Ovary (tissue), 9 donors: ENCODE data around the gene EEFSEC. TPM values are rescaled to one million over a fixed set of nuclear protein-coding genes. Genes with fewer than 3 reads are reported as not detected.

Experiments
- DNase-seq, 5 donors: peaks; one replicate each; pipeline ENCODE4 v3.0.0-alpha.2; 2019 to 2020
- H3K27ac ChIP-seq, 2 donors: fragments of 200-600 bp; one replicate each; pipeline versions ENCODE4 v1.5.1 to v1.8.0; 2019 to 2022
- H3K27me3 ChIP-seq: fragments of 200-600 bp; one replicate; pipeline ENCODE4 v1.8.0; 2022
- H3K36me3 ChIP-seq: fragments of 200-600 bp; sonication (generic); one replicate; pipeline ENCODE4 v1.5.1; 2019
- H3K4me1 ChIP-seq: one replicate; pipeline ENCODE4 v1.8.1; 2013; ENCODE audit warnings: mild to moderate bottlenecking, moderate library complexity; ENCODE audit not compliant: insufficient read depth
- H3K4me3 ChIP-seq: fragments of 200-600 bp; sonication (generic); one replicate; pipeline ENCODE4 v1.5.1; 2017
- H3K9me3 ChIP-seq, 2 donors: fragments of 200-600 bp in 1 of 2; sonication (generic) in 1 of 2; one replicate each; pipeline versions ENCODE4 v1.5.1 to v1.8.1; 2013 to 2019; ENCODE audit warnings: mild to moderate bottlenecking in 1 of 2, moderate library complexity in 1 of 2
- EP300 ChIP-seq: sonication (generic); formaldehyde crosslinking; IDR thresholded peaks from one replicate; pipeline ENCODE4 v1.6.1; 2017; ENCODE audit warnings: antibody characterized with exemption
- POLR2A ChIP-seq: fragments of 450-650 bp; IDR thresholded peaks from one replicate; pipeline ENCODE4 v1.6.1; 2017; ENCODE audit warnings: antibody characterized with exemption, mild to moderate bottlenecking, moderate library complexity
- WGBS, 3 donors: extraction: QIAGEN DNeasy Blood & Tissue Kit in 1 of 3; methylation state at CpG; one replicate each; pipeline versions ENCODE4 v1.1.5 to v1.1.7; 2013 to 2017; 5-methylcytosine and 5-hydroxymethylcytosine counted together
- intact Hi-C, 4 donors: fragments of 100-400 bp; cut with DNase I; formaldehyde crosslinking; loops; one replicate each; pipeline versions ENCODE4 v1.11.0 to v1.15.1; 2022 to 2023
- polyA plus RNA-seq, 2 donors: library from polyadenylated mRNA; stranded (reverse); fragments of 200-250 nt in 1 of 2; fragments of 350-450 nt in 1 of 2; fragmentation: Illumina TruSeq in 1 of 2; extraction: RNeasy Lipid Tissue Mini Kit (QIAGEN cat#74804) in 1 of 2; gene quantifications; one replicate each; pipeline ENCODE4 v1.2.3, GENCODE V29; 2013 to 2014
- total RNA-seq, 7 donors: library from RNA; depleted of rRNA in 2 of 7; stranded (reverse); fragments of >200 nt in 2 of 7; fragmentation: NEBNext Ultra II Directional in 3 of 7; extraction: Animal tissue kit (Norgen Biotek cat#: 25700) in 3 of 7; gene quantifications; one replicate each; pipeline versions ENCODE4 v1.1.0 to v1.2.4, GENCODE V29; 2016 to 2023
- TF ChIP-seq, protein P1 (sequence below), 3 donors: fragments of 450-650 bp in 2 of 3; fragments of 200-600 bp in 1 of 3; IDR thresholded peaks; one replicate each; pipeline versions ENCODE4 v1.5.1 to v1.8.0; 2016 to 2022; ENCODE audit warnings: antibody characterized with exemption in 3 of 3, mild to moderate bottlenecking in 1 of 3
- donor health status: DM: no; HTN: no; CAD: no; lungs with moderate emphysema.
- donor health status: DM: no; HTN: no; CAD: no.
- donor health status: Bipolar disorder and iron deficiency.
- donor health status: DM: yes; HTN: yes; CAD: no.
- donor health status: DM: no; HTN: no; CAD: no.
- donor health status: DM: yes; HTN: yes; CAD: no.

Gene EEFSEC
- total and polyA plus RNA-seq, 9 donors: 6.8 to 21.0 (median 15.4) TPM

DNA sequence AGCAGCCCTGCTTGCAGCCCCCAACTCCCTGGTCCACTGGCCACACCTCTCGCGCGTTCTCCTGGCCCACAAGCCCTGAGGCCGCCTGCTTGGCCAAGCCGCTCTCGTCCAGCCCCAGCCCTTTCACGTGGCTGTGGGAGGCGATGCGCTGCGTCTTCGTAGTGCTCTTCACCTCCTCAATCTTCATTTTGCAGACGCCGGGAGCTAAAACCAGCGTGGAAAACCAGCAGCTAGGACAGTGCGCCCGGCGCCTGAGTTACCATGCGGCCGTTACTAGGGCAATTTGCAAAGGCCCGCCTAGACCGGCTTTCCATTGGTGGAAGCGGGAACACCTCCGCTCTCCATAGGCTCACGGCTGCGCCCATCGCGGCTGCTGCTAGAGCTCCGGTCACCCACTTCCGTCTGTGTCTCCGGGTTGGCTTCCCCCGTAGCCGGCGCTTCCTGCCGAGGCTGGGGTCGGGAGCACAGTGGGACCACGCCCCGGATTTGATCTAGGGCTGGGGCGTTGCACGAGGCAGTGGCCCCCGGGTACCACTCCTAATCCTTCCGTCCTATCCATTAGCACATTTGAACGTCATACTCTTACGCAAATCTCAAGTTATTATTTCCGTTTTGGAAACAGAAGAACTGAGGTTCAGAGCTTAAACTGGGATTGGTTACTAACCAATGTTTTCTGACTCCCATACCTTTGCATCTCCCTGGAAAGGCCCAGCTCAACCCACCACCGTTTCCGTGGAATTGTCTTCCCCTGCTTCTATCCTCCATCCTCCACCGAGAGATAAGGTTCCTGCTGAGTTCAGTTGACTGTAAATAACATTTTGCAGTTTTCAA, 29.5 kb upstream of the EEFSEC start, which contains the start of gene RUVBL1:
Gene RUVBL1, minus strand, starts transcription at position 275 of the 831 bp plus-strand sequence. Its CDS starts 88 bp downstream, at position 187.
- Histone ChIP-seq H3K27ac (peak within 1 kb of the TSS in 1 of 2 donors; percentile 43), H3K4me3 (peak within 1 kb of the TSS; percentile 56), H3K9me3 (no peaks in the 10 kb centered on the region), H3K4me1 (no peaks in the 10 kb centered on the region), H3K27me3 (no peaks in the 10 kb centered on the region), H3K36me3 (no peaks in the 10 kb centered on the region)
- 1% methylated on average over 46 to 47 of the region's 47 CpGs for WGBS, 3 donors
- intact Hi-C loops: no loop called here
- DNase-seq: peak; percentile 95 to 98 (median 95)
- TF ChIP-seq EP300: no peak
- TF ChIP-seq, protein P1, sequence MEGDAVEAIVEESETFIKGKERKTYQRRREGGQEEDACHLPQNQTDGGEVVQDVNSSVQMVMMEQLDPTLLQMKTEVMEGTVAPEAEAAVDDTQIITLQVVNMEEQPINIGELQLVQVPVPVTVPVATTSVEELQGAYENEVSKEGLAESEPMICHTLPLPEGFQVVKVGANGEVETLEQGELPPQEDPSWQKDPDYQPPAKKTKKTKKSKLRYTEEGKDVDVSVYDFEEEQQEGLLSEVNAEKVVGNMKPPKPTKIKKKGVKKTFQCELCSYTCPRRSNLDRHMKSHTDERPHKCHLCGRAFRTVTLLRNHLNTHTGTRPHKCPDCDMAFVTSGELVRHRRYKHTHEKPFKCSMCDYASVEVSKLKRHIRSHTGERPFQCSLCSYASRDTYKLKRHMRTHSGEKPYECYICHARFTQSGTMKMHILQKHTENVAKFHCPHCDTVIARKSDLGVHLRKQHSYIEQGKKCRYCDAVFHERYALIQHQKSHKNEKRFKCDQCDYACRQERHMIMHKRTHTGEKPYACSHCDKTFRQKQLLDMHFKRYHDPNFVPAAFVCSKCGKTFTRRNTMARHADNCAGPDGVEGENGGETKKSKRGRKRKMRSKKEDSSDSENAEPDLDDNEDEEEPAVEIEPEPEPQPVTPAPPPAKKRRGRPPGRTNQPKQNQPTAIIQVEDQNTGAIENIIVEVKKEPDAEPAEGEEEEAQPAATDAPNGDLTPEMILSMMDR (IDR thresholded peaks at IDR 0.05): no peak
- TF ChIP-seq POLR2A: no peak

DNA sequence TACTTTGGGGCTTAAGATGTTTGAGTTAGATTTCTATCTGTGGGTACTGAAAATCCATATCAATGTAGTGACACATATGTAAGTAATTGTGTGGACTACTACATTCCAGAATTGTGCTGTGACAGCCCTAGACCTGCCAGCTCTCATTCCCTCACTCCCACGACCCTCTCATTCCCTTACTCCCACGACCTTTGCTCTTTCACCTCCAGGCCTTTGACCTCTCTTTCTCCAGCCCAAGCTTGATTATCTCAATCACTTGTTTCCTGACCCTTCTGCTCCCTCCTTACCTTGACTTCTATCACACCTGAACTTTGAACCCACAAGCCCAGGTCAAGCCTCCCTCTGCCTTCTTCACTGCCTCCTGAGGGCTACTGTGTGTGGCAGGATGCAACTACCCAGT, 26.0 kb upstream of the EEFSEC start:
- H3K9me3 ChIP-seq: no peaks in the 10 kb centered on the region
- 34 to 52% (median 48%) methylated on average over 2 of the region's 2 CpGs for WGBS, 3 donors
- TF ChIP-seq POLR2A (no peak), EP300 (no peak)
- TF ChIP-seq, protein P1 (IDR thresholded peaks at IDR 0.05): no peak
- H3K4me3 ChIP-seq: no peak overlapping the region
- H3K36me3 ChIP-seq: no peaks in the 10 kb centered on the region
- DNase-seq: no peak
- H3K27ac ChIP-seq: no peak overlapping the region
- intact Hi-C loops: no loop called here
- H3K4me1 ChIP-seq: no peaks in the 10 kb centered on the region
- no peaks in the 10 kb centered on the region for H3K27me3 ChIP-seq

DNA sequence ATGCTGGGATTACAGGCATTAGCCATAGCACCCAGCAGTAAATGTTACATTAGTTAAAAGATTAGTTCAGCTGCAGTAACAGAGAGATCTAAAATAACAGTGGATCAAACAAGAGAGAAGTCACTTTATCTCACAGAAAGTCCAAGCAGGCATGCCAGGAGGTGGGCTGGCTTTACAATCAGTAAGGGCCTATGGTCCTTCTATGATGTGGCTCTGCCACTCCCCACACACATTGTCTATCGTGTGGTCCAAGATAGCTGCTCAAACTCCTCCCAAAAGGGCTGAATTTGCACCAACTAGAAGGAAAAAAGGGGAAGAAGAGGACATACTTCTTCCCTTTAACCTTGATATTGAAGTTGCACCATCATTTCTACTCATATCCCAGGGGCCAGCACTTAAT, 25.0 kb upstream of the EEFSEC start:
- H3K4me1 ChIP-seq: no peaks in the 10 kb centered on the region
- DNase-seq: no peak
- no peaks in the 10 kb centered on the region for H3K36me3 ChIP-seq
- H3K27ac ChIP-seq: no peak overlapping the region
- no peaks in the 10 kb centered on the region for H3K27me3 ChIP-seq
- intact Hi-C loops: no loop called here
- no peak for TF ChIP-seq POLR2A
- no peak for TF ChIP-seq EP300
- TF ChIP-seq, protein P1 (IDR thresholded peaks at IDR 0.05): no peak
- H3K4me3 ChIP-seq: no peak overlapping the region
- H3K9me3 ChIP-seq: no peaks in the 10 kb centered on the region
- WGBS, 3 donors: 39 to 42% (median 39%) methylated on average over 1 of the region's 1 CpG

DNA sequence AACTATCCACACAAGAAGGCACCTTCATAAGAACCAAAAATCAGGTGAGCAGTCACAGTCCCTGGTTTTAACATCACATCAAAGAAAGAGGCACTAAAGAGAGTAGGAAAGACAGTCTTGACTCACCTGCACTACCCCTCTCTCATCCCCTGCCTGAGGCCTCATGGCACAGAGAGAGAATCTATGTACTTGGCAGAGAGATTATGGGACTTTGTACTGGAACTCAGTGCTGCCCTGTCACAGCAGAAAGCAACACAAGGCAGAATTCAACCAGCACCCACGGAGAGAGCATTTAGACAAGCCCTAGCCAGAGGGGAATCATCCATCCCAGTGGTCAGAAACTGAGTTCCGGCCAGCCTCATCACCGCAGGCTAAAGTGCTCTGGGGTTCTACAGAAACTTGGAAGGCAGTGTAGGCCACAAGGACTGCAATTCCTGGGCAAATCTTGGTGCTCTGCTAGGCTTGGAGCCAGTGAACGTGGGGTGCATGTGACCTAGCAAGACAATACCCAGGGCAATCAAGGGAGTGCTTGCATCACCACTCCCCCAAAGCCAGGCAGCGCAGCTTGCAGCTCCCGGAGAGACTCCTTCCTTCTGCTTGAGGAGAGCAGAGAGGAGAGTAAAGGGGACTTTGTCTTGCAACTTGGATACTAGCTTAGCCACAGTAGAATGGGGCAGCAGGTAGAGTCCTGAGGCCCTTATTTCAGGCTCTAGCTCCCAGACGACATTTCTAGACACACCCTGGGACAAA, 21.2 kb upstream of the EEFSEC start:
- no peak for DNase-seq
- intact Hi-C loops: no loop called here
- TF ChIP-seq, protein P1 (IDR thresholded peaks at IDR 0.05): no peak
- TF ChIP-seq EP300 (no peak), POLR2A (no peak)
- H3K9me3 ChIP-seq: no peaks in the 10 kb centered on the region
- 83 to 90% (median 86%) methylated on average over 7 of the region's 7 CpGs for WGBS, 3 donors
- no peaks in the 10 kb centered on the region for H3K27me3 ChIP-seq
- H3K4me1 ChIP-seq: no peaks in the 10 kb centered on the region
- H3K27ac ChIP-seq: no peak overlapping the region
- H3K36me3 ChIP-seq: no peaks in the 10 kb centered on the region
- no peak overlapping the region for H3K4me3 ChIP-seq
